Stimulated activated CD4-positive, alpha-beta T cell treated with anti-CD3 and anti-CD28 coated beads, Interleukin-4, amount 100 ng/mL, for 1 hour (primary cell): ENCODE results near the gene RFX4.
A peak's percentile ranks its signal among the peaks of the same experiment; 100 is the strongest.

Experiments
- DNase-seq: peaks from one replicate; pipeline ENCODE4 v3.0.0-alpha.2; 2020

Gene RFX4

GRCh38 chr12:106739318-106739717 is 156.5 kb downstream of the RFX4 start:
- DNase-seq: no peak

GRCh38 chr12:106739815-106740530 is 157.2 kb downstream of the RFX4 start:
- no peak for DNase-seq

GRCh38 chr12:106740818-106741217 is 158.0 kb downstream of the RFX4 start:
- DNase-seq: no peak

GRCh38 chr12:106741247-106741646 is 158.4 kb downstream of the RFX4 start:
- no peak for DNase-seq

- no peak for DNase-seq
Observed at GRCh38 chr12:106743270-106743988, 160.6 kb downstream of the RFX4 start.

GRCh38 chr12:106744600-106744999 is 161.8 kb downstream of the RFX4 start:
- DNase-seq: no peak

GRCh38 chr12:106745181-106745745 is 162.5 kb downstream of the RFX4 start:
- DNase-seq: no peak

- no peak for DNase-seq
Observed at GRCh38 chr12:106747973-106748436, 165.2 kb downstream of the RFX4 start.

GRCh38 chr12:106750524-106750923 is 167.7 kb downstream of the RFX4 start:
- no peak for DNase-seq

GRCh38 chr12:106753526-106753925 is 170.7 kb downstream of the RFX4 start:
- peak; percentile 58 for DNase-seq

- DNase-seq: no peak
Observed at GRCh38 chr12:106754331-106754730, 171.5 kb downstream of the RFX4 start.

GRCh38 chr12:106757623-106758348 is 175.0 kb downstream of the RFX4 start:
- no peak for DNase-seq

GRCh38 chr12:106758349-106759110 is 175.7 kb downstream of the RFX4 start:
- DNase-seq: no peak

GRCh38 chr12:106759526-106760183 is 176.9 kb downstream of the RFX4 start:
- DNase-seq: no peak

GRCh38 chr12:106760184-106760531 is 177.4 kb downstream of the RFX4 start:
- no peak for DNase-seq

- DNase-seq: no peak
Observed at GRCh38 chr12:106764220-106764619, 181.4 kb downstream of the RFX4 start.

- no peak for DNase-seq
Observed at GRCh38 chr12:106764738-106765137, 181.9 kb downstream of the RFX4 start.

- DNase-seq: peak; percentile 26
Observed at GRCh38 chr12:106766393-106766826, 183.6 kb downstream of the RFX4 start.

- no peak for DNase-seq
Observed at GRCh38 chr12:106767206-106767605, 184.4 kb downstream of the RFX4 start.

- DNase-seq: no peak
Observed at GRCh38 chr12:106767954-106768822, 185.4 kb downstream of the RFX4 start.

- DNase-seq: no peak
Observed at GRCh38 chr12:106769078-106769477, 186.3 kb downstream of the RFX4 start.
